ENCODE measurements around the gene ARID5B.

ARID5B gene

GRCh38 chr10:61939902-61940301, 38.4 kb downstream of the ARID5B start:
- no peak for DNase-seq

DNA sequence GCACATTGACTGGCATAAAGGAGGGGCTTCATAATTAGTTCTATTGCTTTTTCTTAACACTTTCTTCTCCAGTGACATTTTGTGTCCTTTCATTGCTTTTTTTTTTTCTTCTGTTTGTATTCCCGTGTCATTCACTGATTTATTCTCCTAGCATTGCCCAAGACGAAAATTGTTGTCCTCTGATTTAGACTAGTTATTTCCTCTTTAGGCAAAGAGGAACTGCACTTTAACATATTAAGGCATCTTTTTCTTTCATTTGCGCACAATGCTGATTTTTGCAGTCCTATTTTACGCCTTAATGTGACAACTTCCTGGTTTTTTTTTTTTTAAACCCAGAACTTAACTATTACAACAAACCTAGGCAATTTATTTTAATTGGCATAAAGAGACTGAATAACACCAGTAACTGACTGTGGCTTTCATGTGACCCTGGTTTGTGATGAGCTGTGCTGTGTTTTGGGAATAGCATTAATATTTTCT, 39.7 kb downstream of the ARID5B start:
- DNase-seq, result no peak

DNA sequence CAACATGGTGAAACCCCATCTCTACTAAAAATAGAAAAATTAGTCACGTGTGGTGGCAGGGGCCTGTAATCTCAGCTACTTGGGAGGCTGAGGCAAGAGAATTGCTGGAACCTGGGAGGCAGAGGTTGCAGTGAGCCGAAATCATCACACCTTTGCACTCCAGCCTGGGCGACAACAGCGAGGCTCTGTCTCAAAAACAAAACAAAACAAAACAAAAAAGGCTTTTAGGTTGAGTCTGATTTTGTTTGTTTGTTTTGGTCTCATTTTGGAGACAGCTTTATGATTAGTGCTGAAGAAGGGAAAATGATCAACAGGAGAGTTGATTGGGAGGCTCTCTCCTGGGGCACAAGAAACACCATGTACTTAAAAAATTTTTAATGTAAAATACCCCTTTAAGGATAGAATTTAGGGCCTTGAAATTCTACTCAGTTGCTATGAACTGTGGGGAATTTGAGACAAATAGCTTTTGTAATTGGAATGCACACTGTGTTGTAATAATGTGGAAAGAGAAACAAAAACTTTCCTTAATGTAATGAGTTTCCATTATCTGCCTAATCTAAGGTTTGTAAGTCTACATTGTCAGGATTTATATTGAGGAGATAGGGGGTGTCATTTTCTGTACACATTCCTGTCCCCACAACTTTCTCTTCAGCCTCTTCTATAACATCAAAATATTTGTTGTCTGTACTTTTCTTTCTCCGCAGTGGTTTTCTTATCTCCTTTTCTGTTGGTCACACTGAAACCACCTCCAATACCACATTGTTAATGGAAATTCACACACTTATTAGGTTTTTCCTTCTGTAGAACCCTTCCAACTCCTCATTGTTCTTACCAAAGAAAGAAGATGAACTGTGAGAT, 41.3 kb downstream of the ARID5B start:
- DNase-seq, result no peak

DNA sequence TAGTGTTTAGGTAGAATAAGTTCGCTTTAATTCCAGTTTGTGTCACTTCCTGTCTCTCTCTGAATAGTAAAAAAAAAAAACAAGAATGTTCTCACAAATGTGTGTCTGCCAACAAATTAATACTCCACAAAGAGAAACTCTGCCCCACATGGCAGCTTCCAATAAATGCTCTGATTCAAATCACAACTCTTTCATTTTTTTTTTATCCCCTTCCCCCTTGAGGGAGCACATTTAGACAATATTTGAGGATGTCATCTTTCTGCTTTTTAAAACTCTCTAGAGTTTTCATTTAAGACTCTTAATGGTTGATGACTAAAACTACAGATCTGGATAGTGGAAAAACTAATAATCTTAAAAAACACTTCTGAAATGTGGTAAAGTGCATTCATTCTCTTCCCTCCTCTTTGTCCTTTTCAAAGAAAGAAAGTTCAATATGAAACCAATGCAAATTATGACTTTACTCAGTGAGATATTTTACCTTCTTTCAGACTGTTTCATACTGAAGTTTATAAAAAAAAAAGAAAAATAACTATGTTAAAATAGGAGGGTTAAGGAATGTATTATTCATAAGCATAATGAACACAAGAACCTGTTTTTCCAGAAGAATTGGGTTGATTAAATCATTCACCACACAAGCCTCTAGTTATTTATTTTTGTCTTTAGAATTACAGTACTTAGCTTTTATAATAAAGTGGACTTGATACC, 42.3 kb downstream of the ARID5B start:
- DNase-seq, result no peak

- no peak for DNase-seq
Measured at GRCh38 chr10:61944410-61945147, 43.1 kb downstream of the ARID5B start.

- no peak for DNase-seq
Measured at GRCh38 chr10:61949687-61950086, 48.2 kb downstream of the ARID5B start.

GRCh38 chr10:61950449-61951143, 49.1 kb downstream of the ARID5B start:
- DNase-seq, result no peak

DNA sequence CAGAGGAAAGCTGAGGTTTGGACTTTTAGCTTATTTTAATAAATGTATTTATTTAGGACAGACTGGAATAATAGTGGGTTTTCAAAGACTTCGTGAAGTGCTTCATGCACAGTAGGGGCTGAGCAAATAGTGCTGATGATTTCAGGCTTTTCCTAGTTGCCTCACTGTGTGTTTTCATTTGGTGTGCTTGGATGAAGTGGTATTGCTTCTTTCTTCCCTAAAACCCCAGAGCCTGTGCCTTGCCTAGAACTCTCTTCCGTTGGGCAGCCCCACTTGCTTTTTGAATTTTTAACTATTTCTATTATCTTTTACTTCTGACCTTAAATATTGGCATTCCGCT, 49.6 kb downstream of the ARID5B start:
- no peak for DNase-seq

- no peak for DNase-seq
Measured at GRCh38 chr10:61952028-61952674, 50.7 kb downstream of the ARID5B start.

DNA sequence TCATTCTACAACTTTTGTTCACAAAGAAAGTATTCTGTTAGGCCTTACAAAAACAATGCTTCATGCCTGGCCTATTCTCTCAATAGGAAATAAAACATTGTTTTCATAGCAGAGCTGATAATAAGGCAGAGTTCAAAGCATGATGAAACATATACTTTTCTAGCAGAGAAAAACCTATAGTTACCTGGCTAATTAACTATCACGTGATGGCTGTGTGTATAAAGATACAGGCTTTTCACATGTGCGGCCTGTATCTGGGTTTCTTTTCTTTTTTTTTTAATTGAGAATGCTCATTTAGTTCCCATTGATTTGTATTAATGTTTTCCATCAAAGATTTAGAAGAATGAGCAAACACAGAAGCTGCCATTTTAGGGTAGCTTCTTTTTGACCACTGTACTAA, 51.7 kb downstream of the ARID5B start:
- DNase-seq, result no peak

DNA sequence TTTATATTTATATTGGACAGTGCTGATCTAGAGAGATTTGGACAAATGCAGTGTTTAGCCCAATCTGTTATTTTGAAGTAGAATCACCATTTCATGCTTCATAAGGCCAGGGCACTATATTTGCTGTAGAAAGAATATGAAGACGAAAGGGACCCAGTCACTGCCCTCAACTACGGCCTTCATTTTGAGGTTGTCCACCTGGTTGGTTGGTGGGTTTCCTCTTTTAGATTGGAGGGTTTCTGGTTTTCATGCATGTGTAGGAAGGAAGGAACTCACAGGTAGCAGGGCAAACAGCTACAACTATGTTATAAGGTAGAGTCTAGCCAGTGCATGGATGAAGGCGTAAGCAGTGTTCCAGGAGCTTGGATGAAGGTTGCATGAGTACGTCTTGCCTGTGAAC, 56.3 kb downstream of the ARID5B start:
- no peak for DNase-seq

- no peak for DNase-seq
Measured at GRCh38 chr10:61958311-61958710, 56.8 kb downstream of the ARID5B start.

DNA sequence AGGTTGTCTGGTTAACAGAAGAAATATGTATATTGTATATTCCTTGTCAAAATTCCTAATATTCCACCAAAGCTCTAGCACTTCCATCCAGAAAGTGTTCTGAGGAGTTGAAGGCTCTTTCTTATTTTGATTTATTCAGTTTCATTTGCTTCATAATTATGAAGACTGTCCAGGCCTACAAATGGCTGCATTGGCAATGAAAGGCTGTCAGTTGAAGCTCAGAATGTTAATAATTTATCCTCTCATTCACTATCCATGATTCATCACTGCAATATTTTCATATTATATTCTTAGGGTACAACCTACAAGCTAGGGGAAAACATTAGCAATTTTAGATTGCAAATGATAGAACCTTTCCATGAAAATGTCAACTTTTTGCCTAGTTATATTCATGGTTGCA, 57.3 kb downstream of the ARID5B start:
- no peak for DNase-seq

DNA sequence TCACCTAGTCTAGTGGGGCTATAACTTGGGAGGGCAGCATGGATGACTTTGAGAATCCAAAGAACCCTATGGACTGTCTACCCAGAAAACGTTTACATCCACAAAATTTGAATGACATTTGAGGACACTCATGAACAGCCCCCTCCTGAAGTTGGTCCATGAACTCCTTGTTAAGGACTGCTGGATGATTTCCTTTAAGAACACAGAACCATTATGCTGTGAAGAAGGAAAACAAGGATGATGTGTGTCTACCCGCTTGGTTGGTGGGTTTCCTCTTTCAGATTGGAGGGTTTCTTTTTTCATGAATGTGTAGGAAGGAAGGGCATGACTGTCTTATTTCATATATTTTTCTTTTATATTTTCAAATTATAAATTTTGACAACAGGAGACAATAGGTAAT, 58.3 kb downstream of the ARID5B start:
- DNase-seq, result no peak

GRCh38 chr10:61960396-61961120, 59.1 kb downstream of the ARID5B start:
- DNase-seq, result no peak

- no peak for DNase-seq
Measured at GRCh38 chr10:61961278-61961677, 59.8 kb downstream of the ARID5B start.

DNA sequence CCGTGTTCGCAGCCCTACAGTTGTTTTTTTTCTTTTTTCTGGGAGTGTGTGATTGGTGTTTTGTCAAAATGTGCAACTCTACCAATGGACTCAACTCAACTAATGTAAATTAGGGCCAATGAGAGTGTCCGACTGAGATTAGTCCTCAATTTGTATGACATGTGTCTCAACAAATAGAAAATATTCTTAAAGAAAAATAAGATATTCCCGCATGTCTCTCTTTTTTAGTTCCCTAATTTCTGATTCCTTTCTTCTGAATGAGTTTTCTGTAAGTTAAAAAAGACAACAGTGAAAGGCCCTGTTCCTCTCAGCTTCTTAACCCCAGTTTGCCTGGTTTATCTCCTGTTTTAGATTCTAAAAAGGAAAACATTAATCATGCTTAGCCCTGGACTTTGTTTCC, 61.5 kb downstream of the ARID5B start:
- DNase-seq, result no peak

- no peak for DNase-seq
Measured at GRCh38 chr10:61963669-61964058, 62.2 kb downstream of the ARID5B start.

- DNase-seq, result no peak
Measured at GRCh38 chr10:61964059-61964709, 62.7 kb downstream of the ARID5B start.

- no peak for DNase-seq
Measured at GRCh38 chr10:61964949-61965702, 63.6 kb downstream of the ARID5B start.

Measured in activated CD8-positive, alpha-beta memory T cell treated with anti-CD3 and anti-CD28 coated beads, Interleukin-2, amount 50 U/mL, for 4 hours (primary cell).